Measurements from ENCODE around the gene CHP1.
"Not testable (repeated sequence)": the region's sequence is repeated elsewhere in the genome, so short reads cannot be mapped to it uniquely, and the experiment has no call there.

Gene CHP1

GRCh38 chr15:41235929-41236328, 4.9 kb downstream of the CHP1 start:
- no peak for TF ChIP-seq CTCF (conservative IDR thresholded peaks at IDR 0.05; ENCODE audit: low read depth, low read length)
- no peak overlapping the region for H3K4me3 ChIP-seq (ENCODE audit: low read length)
- DNase-seq (ENCODE audit: low read depth): no peak

GRCh38 chr15:41238100-41238499, 7.0 kb downstream of the CHP1 start:
- H3K4me3 ChIP-seq (ENCODE audit: low read length): no peak overlapping the region
- no peak for DNase-seq (ENCODE audit: low read depth)
- TF ChIP-seq CTCF (conservative IDR thresholded peaks at IDR 0.05; ENCODE audit: low read depth, low read length): no peak

GRCh38 chr15:41241221-41241964, 10.3 kb downstream of the CHP1 start:
- no peak overlapping the region for H3K4me3 ChIP-seq (ENCODE audit: low read length)
- TF ChIP-seq CTCF (conservative IDR thresholded peaks at IDR 0.05; ENCODE audit: low read depth, low read length): no peak
- no peak for DNase-seq (ENCODE audit: low read depth)

GRCh38 chr15:41250745-41251144, 19.7 kb downstream of the CHP1 start:
- not testable (repeated sequence) for DNase-seq (ENCODE audit: low read depth); H3K4me3 ChIP-seq (ENCODE audit: low read length)

- TF ChIP-seq CTCF (conservative IDR thresholded peaks at IDR 0.05; ENCODE audit: low read depth, low read length): no peak
- no peak for DNase-seq (ENCODE audit: low read depth)
- H3K4me3 ChIP-seq (ENCODE audit: low read length): no peak overlapping the region
Observed at GRCh38 chr15:41251411-41251810, 20.3 kb downstream of the CHP1 start.

GRCh38 chr15:41254560-41254959, 23.5 kb downstream of the CHP1 start:
- no peak for TF ChIP-seq CTCF (conservative IDR thresholded peaks at IDR 0.05; ENCODE audit: low read depth, low read length)
- no peak for DNase-seq (ENCODE audit: low read depth)
- no peak overlapping the region for H3K4me3 ChIP-seq (ENCODE audit: low read length)

GRCh38 chr15:41256103-41256502, 25.0 kb downstream of the CHP1 start:
- no peak overlapping the region for H3K4me3 ChIP-seq (ENCODE audit: low read length)
- no peak for TF ChIP-seq CTCF (conservative IDR thresholded peaks at IDR 0.05; ENCODE audit: low read depth, low read length)
- no peak for DNase-seq (ENCODE audit: low read depth)
